ENCODE results near the gene ZNF581.

The ZNF581 gene

GRCh38 chr19:55691561-55692481 is 48.4 kb downstream of the ZNF581 start:
- no peak overlapping the region for H3K4ac ChIP-seq (ENCODE audit: low read depth, low read length)
- H3K9ac ChIP-seq (ENCODE audit: low read length), result no peak overlapping the region
- H3K36me3 ChIP-seq (ENCODE audit: control insufficient read depth in 1 of 2, insufficient read depth in 2 of 2, low read length in 2 of 2), result peaks cover 89 to 94% of the 10 kb centered on the region in 2 experiments
- no peak overlapping the region for H2BK120ac ChIP-seq (ENCODE audit: insufficient read depth, low read length, poor library complexity)
- H3K27ac ChIP-seq (ENCODE audit: low read depth, low read length), result no peak overlapping the region
- DNase-seq, result no peak
- H3K4me3 ChIP-seq (ENCODE audit: low read depth, low read length), result no peak overlapping the region
- H3K79me1 ChIP-seq (ENCODE audit: low read length), result no peaks in the 10 kb centered on the region
- H3K27me3 ChIP-seq (ENCODE audit: insufficient read depth, low read length), result no peaks in the 10 kb centered on the region
- H2BK5ac ChIP-seq (ENCODE audit: low read depth, low read length, poor library complexity), result no peak overlapping the region
- H4K8ac ChIP-seq (ENCODE audit: low read depth, low read length), result no peak overlapping the region
- H2AK5ac ChIP-seq (ENCODE audit: low read length), result no peak overlapping the region
- H3K14ac ChIP-seq (ENCODE audit: low read length), result no peak overlapping the region
- H3K23ac ChIP-seq (ENCODE audit: low read length), result no peak overlapping the region
- no peak overlapping the region for H3K18ac ChIP-seq (ENCODE audit: low read length)
- no peaks in the 10 kb centered on the region for H3K4me1 ChIP-seq (ENCODE audit: control insufficient read depth in 1 of 2, insufficient read depth in 2 of 2, low read length in 2 of 2)
- H4K12ac ChIP-seq (ENCODE audit: low read depth, low read length), result no peak overlapping the region
- WGBS (ENCODE audit: extremely low coverage, insufficient coverage, insufficient read length), result no CpG with 5 or more reads among the region's 31 CpGs
- no peak overlapping the region for H4K91ac ChIP-seq (ENCODE audit: low read depth, low read length)
- H3K9me3 ChIP-seq (ENCODE audit: insufficient read depth, low read depth, low read length), result peaks cover 3% of the 10 kb centered on the region
- H3K4me2 ChIP-seq (ENCODE audit: low read length), result no peak overlapping the region
- no peaks in the 10 kb centered on the region for H3K79me2 ChIP-seq (ENCODE audit: control insufficient read depth, insufficient read depth, low read length, poor library complexity)
- no peak overlapping the region for H2BK12ac ChIP-seq (ENCODE audit: low read length)
- H2AFZ ChIP-seq (ENCODE audit: insufficient read depth, low read length, poor library complexity), result no peak overlapping the region

DNA sequence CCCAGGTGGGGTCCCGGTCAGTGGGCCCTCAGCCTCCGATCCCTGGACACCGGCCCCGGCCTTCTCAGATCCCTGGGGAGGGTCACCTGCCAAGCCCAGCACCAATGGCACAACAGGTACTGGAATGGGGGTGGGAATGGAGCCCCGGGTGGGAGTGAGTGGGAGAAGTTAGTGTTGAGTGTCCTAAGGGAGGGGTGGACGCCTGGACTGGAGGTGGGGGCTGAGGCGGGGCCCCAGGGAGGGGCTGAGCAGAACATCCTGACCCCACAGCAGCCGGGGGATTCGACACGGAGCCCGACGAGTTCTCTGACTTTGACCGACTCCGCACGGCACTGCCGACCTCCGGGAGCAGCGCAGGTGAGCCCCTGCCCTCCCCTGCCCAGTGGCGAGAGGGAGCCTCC is 49.2 kb downstream of the ZNF581 start:
- H3K9ac ChIP-seq (ENCODE audit: low read length), result no peak overlapping the region
- no peak overlapping the region for H3K4ac ChIP-seq (ENCODE audit: low read depth, low read length)
- H3K4me3 ChIP-seq (ENCODE audit: low read depth, low read length), result no peak overlapping the region
- no peak overlapping the region for H4K91ac ChIP-seq (ENCODE audit: low read depth, low read length)
- no peak overlapping the region for H2AFZ ChIP-seq (ENCODE audit: insufficient read depth, low read length, poor library complexity)
- no peak overlapping the region for H4K8ac ChIP-seq (ENCODE audit: low read depth, low read length)
- H2BK5ac ChIP-seq (ENCODE audit: low read depth, low read length, poor library complexity), result no peak overlapping the region
- H2BK120ac ChIP-seq (ENCODE audit: insufficient read depth, low read length, poor library complexity), result no peak overlapping the region
- no peaks in the 10 kb centered on the region for H3K27me3 ChIP-seq (ENCODE audit: insufficient read depth, low read length)
- H3K36me3 ChIP-seq (ENCODE audit: control insufficient read depth in 1 of 2, insufficient read depth in 2 of 2, low read length in 2 of 2), result peaks cover 87 to 92% of the 10 kb centered on the region in 2 experiments
- peaks cover 3% of the 10 kb centered on the region for H3K9me3 ChIP-seq (ENCODE audit: insufficient read depth, low read depth, low read length)
- no peak overlapping the region for H2BK12ac ChIP-seq (ENCODE audit: low read length)
- H3K27ac ChIP-seq (ENCODE audit: low read depth, low read length), result no peak overlapping the region
- no peak overlapping the region for H3K14ac ChIP-seq (ENCODE audit: low read length)
- no peak overlapping the region for H2AK5ac ChIP-seq (ENCODE audit: low read length)
- no peaks in the 10 kb centered on the region for H3K79me2 ChIP-seq (ENCODE audit: control insufficient read depth, insufficient read depth, low read length, poor library complexity)
- no peak overlapping the region for H4K12ac ChIP-seq (ENCODE audit: low read depth, low read length)
- no peak for DNase-seq
- H3K4me2 ChIP-seq (ENCODE audit: low read length), result no peak overlapping the region
- H3K4me1 ChIP-seq (ENCODE audit: control insufficient read depth in 1 of 2, insufficient read depth in 2 of 2, low read length in 2 of 2), result no peaks in the 10 kb centered on the region
- H3K18ac ChIP-seq (ENCODE audit: low read length), result no peak overlapping the region
- no peak overlapping the region for H3K23ac ChIP-seq (ENCODE audit: low read length)
- WGBS (ENCODE audit: extremely low coverage, insufficient coverage, insufficient read length), result no CpG with 5 or more reads among the region's 19 CpGs
- no peaks in the 10 kb centered on the region for H3K79me1 ChIP-seq (ENCODE audit: low read length)

GRCh38 chr19:55693336-55693974 is 50.0 kb downstream of the ZNF581 start:
- Histone ChIP-seq H3K79me2 (ENCODE audit: control insufficient read depth, insufficient read depth, low read length, poor library complexity) (no peaks in the 10 kb centered on the region), H3K27me3 (ENCODE audit: insufficient read depth, low read length) (no peaks in the 10 kb centered on the region), H3K9me3 (ENCODE audit: insufficient read depth, low read depth, low read length) (peaks cover 3% of the 10 kb centered on the region), H3K79me1 (ENCODE audit: low read length) (no peaks in the 10 kb centered on the region), H3K9ac (ENCODE audit: low read length) (no peak overlapping the region), H3K14ac (ENCODE audit: low read length) (no peak overlapping the region), H4K12ac (ENCODE audit: low read depth, low read length) (no peak overlapping the region), H2BK12ac (ENCODE audit: low read length) (no peak overlapping the region), H3K4me2 (ENCODE audit: low read length) (no peak overlapping the region), H2AK5ac (ENCODE audit: low read length) (no peak overlapping the region), H3K4me3 (ENCODE audit: low read depth, low read length) (no peak overlapping the region), H2BK120ac (ENCODE audit: insufficient read depth, low read length, poor library complexity) (no peak overlapping the region), H3K36me3 (ENCODE audit: control insufficient read depth in 1 of 2, insufficient read depth in 2 of 2, low read length in 2 of 2) (peaks cover 88 to 90% of the 10 kb centered on the region in 2 experiments), H4K91ac (ENCODE audit: low read depth, low read length) (no peak overlapping the region), H3K23ac (ENCODE audit: low read length) (no peak overlapping the region), H3K4ac (ENCODE audit: low read depth, low read length) (no peak overlapping the region), H2BK5ac (ENCODE audit: low read depth, low read length, poor library complexity) (no peak overlapping the region), H3K18ac (ENCODE audit: low read length) (no peak overlapping the region), H2AFZ (ENCODE audit: insufficient read depth, low read length, poor library complexity) (no peak overlapping the region), H3K4me1 (ENCODE audit: control insufficient read depth in 1 of 2, insufficient read depth in 2 of 2, low read length in 2 of 2) (no peaks in the 10 kb centered on the region), H3K27ac (ENCODE audit: low read depth, low read length) (no peak overlapping the region), H4K8ac (ENCODE audit: low read depth, low read length) (no peak overlapping the region)
- no peak for DNase-seq
- no CpG with 5 or more reads among the region's 20 CpGs for WGBS (ENCODE audit: extremely low coverage, insufficient coverage, insufficient read length)

GRCh38 chr19:55694241-55694655 is 50.8 kb downstream of the ZNF581 start:
- H2AFZ ChIP-seq (ENCODE audit: insufficient read depth, low read length, poor library complexity), result no peak overlapping the region
- no CpG with 5 or more reads among the region's 15 CpGs for WGBS (ENCODE audit: extremely low coverage, insufficient coverage, insufficient read length)

More at GRCh38 chr19:55694241-55694655, 50.8 kb downstream of the ZNF581 start:
- Histone ChIP-seq H3K27ac (ENCODE audit: low read depth, low read length) (no peak overlapping the region), H3K79me1 (ENCODE audit: low read length) (no peaks in the 10 kb centered on the region), H3K27me3 (ENCODE audit: insufficient read depth, low read length) (no peaks in the 10 kb centered on the region), H2BK5ac (ENCODE audit: low read depth, low read length, poor library complexity) (no peak overlapping the region), H4K91ac (ENCODE audit: low read depth, low read length) (no peak overlapping the region), H3K4me1 (ENCODE audit: control insufficient read depth in 1 of 2, insufficient read depth in 2 of 2, low read length in 2 of 2) (no peaks in the 10 kb centered on the region), H3K9me3 (ENCODE audit: insufficient read depth, low read depth, low read length) (peaks cover 3% of the 10 kb centered on the region), H3K23ac (ENCODE audit: low read length) (no peak overlapping the region), H2BK12ac (ENCODE audit: low read length) (no peak overlapping the region), H4K12ac (ENCODE audit: low read depth, low read length) (no peak overlapping the region), H4K8ac (ENCODE audit: low read depth, low read length) (no peak overlapping the region), H3K4ac (ENCODE audit: low read depth, low read length) (no peak overlapping the region), H3K18ac (ENCODE audit: low read length) (no peak overlapping the region), H3K14ac (ENCODE audit: low read length) (no peak overlapping the region), H2BK120ac (ENCODE audit: insufficient read depth, low read length, poor library complexity) (no peak overlapping the region), H3K9ac (ENCODE audit: low read length) (no peak overlapping the region), H3K36me3 (ENCODE audit: control insufficient read depth in 1 of 2, insufficient read depth in 2 of 2, low read length in 2 of 2) (peaks cover 84 to 86% of the 10 kb centered on the region in 2 experiments), H3K4me2 (ENCODE audit: low read length) (no peak overlapping the region), H3K4me3 (ENCODE audit: low read depth, low read length) (no peak overlapping the region), H2AK5ac (ENCODE audit: low read length) (no peak overlapping the region), H3K79me2 (ENCODE audit: control insufficient read depth, insufficient read depth, low read length, poor library complexity) (no peaks in the 10 kb centered on the region)
- DNase-seq, result no peak
